ENCODE data around the gene PLSCR3. TPM values are rescaled to one million over a fixed set of nuclear protein-coding genes. Genes with fewer than 3 reads are reported as not detected.

The PLSCR3 gene
- total RNA-seq, 4 donors from 2014 or later, result 9.1 to 21.3 (median 16.2) TPM

GRCh38 chr17:7416323-7416722 is 22.0 kb upstream of the PLSCR3 start:
- no peak for TF ChIP-seq CTCF (IDR thresholded peaks at IDR 0.05; ENCODE audit: low read depth)

GRCh38 chr17:7415784-7416183 is 21.5 kb upstream of the PLSCR3 start:
- TF ChIP-seq CTCF (IDR thresholded peaks at IDR 0.05; ENCODE audit: low read depth), result no peak

GRCh38 chr17:7414837-7415236 is 20.5 kb upstream of the PLSCR3 start:
- TF ChIP-seq CTCF (IDR thresholded peaks at IDR 0.05; ENCODE audit: low read depth), result no peak

- TF ChIP-seq CTCF (IDR thresholded peaks at IDR 0.05; ENCODE audit: low read depth), result no peak
Observed at GRCh38 chr17:7413346-7413985, 19.1 kb upstream of the PLSCR3 start.

- no peak for TF ChIP-seq CTCF (IDR thresholded peaks at IDR 0.05; ENCODE audit: low read depth)
Observed at GRCh38 chr17:7411427-7411750, 17.1 kb upstream of the PLSCR3 start.

GRCh38 chr17:7410634-7411426 is 16.5 kb upstream of the PLSCR3 start:
- no peak for TF ChIP-seq CTCF (IDR thresholded peaks at IDR 0.05; ENCODE audit: low read depth)

GRCh38 chr17:7409716-7410115 is 15.4 kb upstream of the PLSCR3 start:
- no peak for TF ChIP-seq CTCF (IDR thresholded peaks at IDR 0.05; ENCODE audit: low read depth)

Data from subcutaneous adipose tissue (tissue), 4 donors.